NB4 (cell line): ENCODE measurements around the gene XPO4.

Source experiments
- MYC ChIP-seq: IDR thresholded peaks from 2 replicates; pipeline ENCODE4 v1.6.1; 2011; ENCODE audit warnings: low read depth, low read length
- POLR2A ChIP-seq: IDR thresholded peaks from 2 replicates; pipeline ENCODE4 v1.6.1; 2011; ENCODE audit warnings: mild to moderate bottlenecking; ENCODE audit not compliant: insufficient read length; ENCODE audit errors: extremely low read depth
- TF ChIP-seq, protein P1 (sequence below): IDR thresholded peaks from one replicate; pipeline ENCODE4 v1.5.1; 2012; ENCODE audit warnings: low read depth, low read length

DNA sequence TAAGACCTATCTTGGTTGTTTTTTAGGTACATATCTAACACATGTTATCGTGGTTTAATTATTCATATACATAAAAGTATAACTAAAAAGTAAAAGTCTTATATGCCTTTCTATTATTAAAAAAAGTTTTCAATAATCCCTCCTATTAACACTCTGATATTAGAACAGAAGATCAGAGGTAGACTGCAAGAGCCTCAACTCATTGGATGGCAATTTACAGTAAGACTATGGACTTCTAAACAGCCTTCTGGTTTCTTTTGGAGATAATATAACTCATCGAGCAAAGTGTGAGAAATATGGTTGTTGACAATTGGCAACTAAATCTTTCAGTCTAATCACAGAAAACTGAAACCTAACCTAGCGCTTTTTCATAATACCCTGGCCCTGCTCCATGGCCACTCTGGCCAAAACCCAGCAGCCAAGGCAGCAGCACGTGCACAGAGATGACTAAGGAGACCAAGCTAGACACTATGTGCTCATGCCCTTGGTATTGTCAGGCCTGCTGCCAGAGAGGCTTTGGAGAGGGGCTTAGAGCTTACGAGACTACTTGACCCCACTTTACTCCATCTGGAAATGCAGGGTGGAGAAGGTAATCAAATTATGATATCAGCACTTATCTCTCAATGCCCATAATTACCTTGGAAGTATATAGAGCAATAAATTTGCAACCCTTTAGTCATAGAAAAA is 88.2 kb downstream of the XPO4 start:
- TF ChIP-seq, protein P1, sequence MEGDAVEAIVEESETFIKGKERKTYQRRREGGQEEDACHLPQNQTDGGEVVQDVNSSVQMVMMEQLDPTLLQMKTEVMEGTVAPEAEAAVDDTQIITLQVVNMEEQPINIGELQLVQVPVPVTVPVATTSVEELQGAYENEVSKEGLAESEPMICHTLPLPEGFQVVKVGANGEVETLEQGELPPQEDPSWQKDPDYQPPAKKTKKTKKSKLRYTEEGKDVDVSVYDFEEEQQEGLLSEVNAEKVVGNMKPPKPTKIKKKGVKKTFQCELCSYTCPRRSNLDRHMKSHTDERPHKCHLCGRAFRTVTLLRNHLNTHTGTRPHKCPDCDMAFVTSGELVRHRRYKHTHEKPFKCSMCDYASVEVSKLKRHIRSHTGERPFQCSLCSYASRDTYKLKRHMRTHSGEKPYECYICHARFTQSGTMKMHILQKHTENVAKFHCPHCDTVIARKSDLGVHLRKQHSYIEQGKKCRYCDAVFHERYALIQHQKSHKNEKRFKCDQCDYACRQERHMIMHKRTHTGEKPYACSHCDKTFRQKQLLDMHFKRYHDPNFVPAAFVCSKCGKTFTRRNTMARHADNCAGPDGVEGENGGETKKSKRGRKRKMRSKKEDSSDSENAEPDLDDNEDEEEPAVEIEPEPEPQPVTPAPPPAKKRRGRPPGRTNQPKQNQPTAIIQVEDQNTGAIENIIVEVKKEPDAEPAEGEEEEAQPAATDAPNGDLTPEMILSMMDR: no peak
- TF ChIP-seq POLR2A (no peak), MYC (no peak)
